UCSD-AML1 (cell line): ENCODE measurements around the gene ATP2B2.

Experiments used
- DNase-seq: peaks from one replicate; lab custom pipeline; 2025; ENCODE audit not compliant: unreplicated experiment; lab: John Stamatoyannopoulos, UW

The ATP2B2 gene

DNA sequence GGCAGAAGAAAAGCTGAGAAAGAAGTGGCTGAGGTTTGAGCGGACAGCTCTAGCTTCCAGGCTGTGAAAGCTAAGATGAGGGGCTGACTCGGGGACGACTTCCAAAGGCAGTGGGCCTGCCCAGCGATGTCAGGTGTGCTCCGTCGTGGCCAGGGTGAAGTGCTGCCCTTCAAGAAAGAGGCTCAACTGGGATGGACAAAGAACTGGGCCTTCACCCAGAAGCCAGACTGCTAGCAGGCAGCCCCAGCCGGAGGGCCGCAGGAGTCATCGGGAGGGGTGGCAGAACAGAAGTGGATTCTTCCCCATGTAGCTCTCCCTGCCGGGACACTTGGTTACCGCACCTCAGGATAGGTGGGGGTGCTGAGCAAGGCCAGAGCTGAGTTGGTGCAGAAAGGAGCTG is 171.3 kb downstream of the ATP2B2 start:
- no peak for DNase-seq

GRCh38 chr3:10333349-10333650 is 172.1 kb downstream of the ATP2B2 start:
- DNase-seq, result peak; percentile 33

DNA sequence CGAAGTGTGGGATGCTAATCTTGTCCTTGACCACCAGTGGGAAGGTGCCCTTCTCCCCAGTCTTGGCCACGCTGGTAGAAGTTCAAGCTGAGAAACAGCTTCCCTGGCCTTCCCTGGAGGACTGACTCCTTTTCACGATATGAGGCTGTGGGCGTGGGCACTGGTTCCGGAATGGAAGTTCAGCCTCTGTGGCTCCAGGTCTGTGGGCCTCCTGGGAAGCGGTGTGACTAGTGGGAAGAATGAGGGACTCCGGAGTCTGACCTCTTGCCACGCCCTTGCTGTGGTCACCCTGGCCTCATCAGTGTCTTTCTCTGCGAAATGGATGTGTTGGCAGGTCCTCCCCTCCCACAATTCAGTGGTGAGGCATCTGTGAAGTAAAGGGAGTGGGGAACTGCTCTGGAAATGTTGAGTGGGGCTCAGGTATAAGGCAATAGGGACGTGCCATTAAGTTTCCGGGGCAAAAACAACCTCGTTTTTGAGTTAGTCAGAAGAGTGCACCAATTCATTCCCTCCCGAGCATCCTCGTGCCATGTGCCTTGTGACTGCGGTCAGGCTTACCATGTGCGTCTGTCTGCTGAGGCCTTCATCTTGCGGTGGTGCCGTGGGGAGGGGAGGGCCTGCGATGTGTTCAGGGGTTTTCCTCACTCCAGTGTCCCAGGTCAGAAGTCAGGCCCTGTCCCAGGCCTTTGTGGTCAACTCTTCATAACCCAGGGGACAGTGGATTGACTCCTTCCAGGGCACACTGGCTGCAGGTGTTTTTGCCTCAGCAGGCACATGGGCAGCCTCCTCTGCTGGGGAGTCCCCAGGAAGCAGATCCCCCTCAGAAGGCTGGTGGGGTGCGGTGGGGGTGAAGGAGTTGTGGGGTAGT is 172.7 kb downstream of the ATP2B2 start:
- DNase-seq, result no peak

DNA sequence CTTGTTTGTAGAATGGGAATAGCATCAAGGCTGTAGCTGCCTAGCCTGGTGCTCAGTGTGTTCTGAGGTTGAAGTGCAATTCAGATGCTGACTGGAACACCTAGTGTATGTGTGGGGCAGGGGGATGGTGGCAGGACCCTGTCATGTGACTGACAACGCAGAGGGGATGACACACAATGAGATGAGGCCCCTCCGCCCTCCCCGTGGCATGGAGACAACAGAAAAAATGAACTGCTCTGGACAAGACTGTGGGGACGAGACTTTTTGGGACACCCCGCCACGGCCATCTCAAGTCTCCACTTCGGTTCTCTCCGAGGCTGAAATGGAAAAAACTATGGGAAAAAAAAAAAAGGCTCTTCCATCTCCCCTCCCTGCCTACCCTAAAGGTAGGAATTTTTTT is 174.1 kb downstream of the ATP2B2 start:
- no peak for DNase-seq

GRCh38 chr3:10330319-10330718 is 175.1 kb downstream of the ATP2B2 start:
- no peak for DNase-seq

- DNase-seq, result no peak
These were observed 175.8 kb downstream of the ATP2B2 start for GRCh38 chr3:10329495-10330015.

- DNase-seq, result no peak
These were observed 176.8 kb downstream of the ATP2B2 start for GRCh38 chr3:10328460-10329071.

- DNase-seq, result no peak
These were observed 177.8 kb downstream of the ATP2B2 start for GRCh38 chr3:10327592-10327991.

- DNase-seq, result no peak
These were observed 183.1 kb downstream of the ATP2B2 start for GRCh38 chr3:10322352-10322710.

GRCh38 chr3:10321630-10322351 is 183.6 kb downstream of the ATP2B2 start:
- DNase-seq, result no peak

DNA sequence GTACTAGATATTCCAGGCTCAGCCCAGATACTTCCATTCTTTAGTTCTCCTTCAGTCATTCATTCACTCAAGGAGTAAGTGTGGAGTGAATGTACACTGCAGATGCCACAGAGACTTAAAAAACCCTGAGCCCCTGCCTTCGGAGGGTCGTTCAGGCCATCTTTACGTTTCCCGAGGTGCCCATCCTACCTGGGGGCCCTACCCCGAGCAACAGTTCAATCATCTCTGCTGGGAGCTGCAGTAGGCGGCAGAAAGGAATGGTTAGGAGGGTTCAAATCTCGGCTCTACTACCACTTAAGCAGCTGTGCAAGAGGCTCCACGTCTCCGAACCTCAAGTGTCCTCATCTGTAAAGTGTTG is 185.1 kb downstream of the ATP2B2 start:
- no peak for DNase-seq

GRCh38 chr3:10319804-10320203 is 185.6 kb downstream of the ATP2B2 start:
- DNase-seq, result no peak

DNA sequence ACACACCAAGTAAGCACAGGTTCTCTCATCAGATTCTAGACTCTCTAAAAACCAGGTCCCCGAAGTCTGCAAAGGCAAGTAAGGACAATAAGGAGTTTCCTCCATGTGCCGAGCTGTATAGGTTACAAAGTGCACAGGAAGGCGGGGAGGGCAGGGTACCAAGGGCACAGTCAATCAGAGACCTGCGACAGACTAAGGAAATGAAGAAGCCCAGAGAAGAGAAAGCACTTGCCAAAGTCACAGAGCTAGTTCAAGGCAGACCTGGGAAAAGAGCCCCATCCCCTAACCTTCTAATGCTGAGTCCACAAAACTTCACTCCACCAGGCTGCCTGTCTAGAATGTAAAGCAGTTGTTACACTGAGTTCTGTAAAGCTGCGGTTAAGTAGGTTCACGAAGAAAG is 186.1 kb downstream of the ATP2B2 start:
- no peak for DNase-seq

DNA sequence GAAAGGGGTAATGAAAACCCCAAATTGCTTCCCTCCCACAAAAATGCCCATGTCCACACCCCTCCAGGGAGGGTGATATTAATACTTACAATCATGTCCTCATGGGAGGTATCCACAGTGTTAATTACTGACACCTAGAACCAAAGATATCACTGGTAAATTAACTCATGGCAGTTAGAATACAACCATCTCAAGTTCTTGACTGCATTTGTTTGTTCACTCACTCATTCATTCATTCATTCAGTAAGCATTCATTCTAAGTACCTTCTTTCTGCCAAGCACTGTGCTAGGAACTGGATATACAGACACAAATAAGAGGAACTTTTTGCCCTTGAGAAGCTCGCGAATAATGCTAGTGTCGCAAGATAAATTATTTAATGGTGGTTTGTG is 187.4 kb downstream of the ATP2B2 start:
- DNase-seq, result no peak

DNA sequence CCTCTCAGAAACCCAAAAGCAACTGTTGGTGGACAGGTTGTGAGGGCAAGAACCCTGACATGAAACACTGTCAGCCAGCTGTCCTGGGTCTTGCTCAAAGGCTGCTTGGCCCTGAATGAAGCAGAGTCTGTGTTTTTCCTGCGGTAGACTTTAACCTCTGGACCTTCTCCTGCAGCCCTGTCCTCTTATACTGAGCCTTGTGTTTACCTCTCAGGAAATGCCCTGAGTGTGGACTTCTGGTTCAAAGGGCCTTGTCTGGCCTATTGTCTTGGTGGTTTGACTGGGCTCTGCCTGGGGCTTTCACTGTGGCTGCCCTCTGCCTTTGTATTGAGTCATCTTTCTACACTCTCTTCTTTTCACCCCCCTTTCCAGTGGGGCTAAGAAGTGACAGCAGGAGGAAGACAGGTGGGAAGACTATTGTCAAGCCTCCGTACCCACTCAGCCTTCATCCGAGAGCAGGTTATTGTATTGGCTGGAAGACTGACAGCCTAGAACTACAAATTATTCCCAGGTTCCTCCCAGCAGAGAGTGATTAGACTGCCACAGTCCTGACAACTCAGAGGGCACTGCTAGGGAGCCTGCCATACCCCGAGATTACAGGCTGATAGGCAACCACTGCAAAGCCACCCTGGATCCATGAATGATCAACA is 187.9 kb downstream of the ATP2B2 start:
- no peak for DNase-seq

GRCh38 chr3:10315771-10316344 is 189.5 kb downstream of the ATP2B2 start:
- DNase-seq, result no peak

GRCh38 chr3:10315101-10315500 is 190.3 kb downstream of the ATP2B2 start:
- DNase-seq, result no peak

DNA sequence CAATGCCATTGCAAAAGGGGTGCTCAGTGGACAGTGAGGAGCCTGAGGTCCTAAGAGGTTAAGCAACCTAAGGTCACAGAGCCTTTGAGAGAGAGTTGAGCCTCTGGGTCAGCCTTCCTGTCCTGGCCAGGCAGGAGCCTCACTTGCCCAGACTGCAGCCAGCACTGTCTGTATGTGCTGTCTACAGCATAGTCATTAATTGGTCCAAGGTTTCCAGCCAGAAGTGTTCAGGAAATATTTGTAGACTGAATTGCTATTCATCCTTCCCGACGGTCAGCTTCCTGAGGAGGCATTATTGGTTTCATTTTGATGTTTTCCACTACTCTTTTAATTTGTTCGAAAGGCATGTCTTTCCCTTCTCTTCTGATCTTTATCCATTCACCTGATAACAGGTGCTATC is 192.5 kb downstream of the ATP2B2 start:
- DNase-seq, result no peak

GRCh38 chr3:10312391-10312790 is 193.0 kb downstream of the ATP2B2 start:
- no peak for DNase-seq

- DNase-seq, result no peak
These were observed 193.7 kb downstream of the ATP2B2 start for GRCh38 chr3:10311710-10312109.

DNA sequence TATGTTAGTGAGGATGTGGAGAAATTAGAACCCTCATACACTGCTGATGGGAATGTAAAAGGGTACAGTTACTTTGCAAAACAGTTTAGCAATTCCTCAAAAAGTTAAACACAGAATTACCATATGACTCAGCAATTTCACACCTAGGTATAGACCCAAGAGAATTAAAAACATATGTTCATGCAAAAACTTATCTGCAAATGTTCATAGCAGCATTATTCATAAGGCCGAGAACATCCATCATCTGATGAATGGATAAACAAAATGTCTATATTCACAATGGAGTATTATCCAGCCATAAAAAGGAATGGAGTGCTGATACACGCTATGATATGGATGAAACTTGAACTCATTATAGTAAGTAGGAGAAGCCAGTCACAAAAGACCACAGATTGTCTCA is 194.8 kb downstream of the ATP2B2 start:
- no peak for DNase-seq
